ENCODE results near the gene AIG1. TPM values are rescaled to one million over a fixed set of nuclear protein-coding genes. Genes with fewer than 3 reads are reported as not detected.

The AIG1 gene
- total RNA-seq, 1 donor from 2014 or later, result 14.3 TPM

- no peak for TF ChIP-seq CTCF (IDR thresholded peaks at IDR 0.05; ENCODE audit: partially characterized antibody, unreplicated experiment)
- no peak for DNase-seq
Observed at GRCh38 chr6:143286251-143286795, 225.6 kb downstream of the AIG1 start.

GRCh38 chr6:143288923-143289322 is 228.2 kb downstream of the AIG1 start:
- H3K27me3 Mint-ChIP-seq (ENCODE audit: unreplicated experiment), result no peaks in the 10 kb centered on the region
- no peak for DNase-seq
- H3K4me1 Mint-ChIP-seq (ENCODE audit: low read depth, unreplicated experiment), result no peaks in the 10 kb centered on the region
- no peaks in the 10 kb centered on the region for H3K9me3 Mint-ChIP-seq (ENCODE audit: unreplicated experiment)
- no peak overlapping the region for H3K27ac Mint-ChIP-seq (ENCODE audit: unreplicated experiment)
- no peaks in the 10 kb centered on the region for H3K36me3 Mint-ChIP-seq (ENCODE audit: unreplicated experiment)
- H3K4me3 Mint-ChIP-seq (ENCODE audit: unreplicated experiment), result no peak overlapping the region
- TF ChIP-seq CTCF (IDR thresholded peaks at IDR 0.05; ENCODE audit: partially characterized antibody, unreplicated experiment), result no peak

More at GRCh38 chr6:143286251-143286795, 225.6 kb downstream of the AIG1 start:
- H3K4me1 Mint-ChIP-seq (ENCODE audit: low read depth, unreplicated experiment), result no peaks in the 10 kb centered on the region
- no peaks in the 10 kb centered on the region for H3K9me3 Mint-ChIP-seq (ENCODE audit: unreplicated experiment)
- H3K27me3 Mint-ChIP-seq (ENCODE audit: unreplicated experiment), result no peaks in the 10 kb centered on the region
- H3K27ac Mint-ChIP-seq (ENCODE audit: unreplicated experiment), result no peak overlapping the region
- no peak overlapping the region for H3K4me3 Mint-ChIP-seq (ENCODE audit: unreplicated experiment)
- H3K36me3 Mint-ChIP-seq (ENCODE audit: unreplicated experiment), result no peaks in the 10 kb centered on the region

- H3K9me3 Mint-ChIP-seq (ENCODE audit: unreplicated experiment), result no peaks in the 10 kb centered on the region
- no peaks in the 10 kb centered on the region for H3K27me3 Mint-ChIP-seq (ENCODE audit: unreplicated experiment)
- no peak for DNase-seq
- TF ChIP-seq CTCF (IDR thresholded peaks at IDR 0.05; ENCODE audit: partially characterized antibody, unreplicated experiment), result no peak
- no peak overlapping the region for H3K27ac Mint-ChIP-seq (ENCODE audit: unreplicated experiment)
- H3K36me3 Mint-ChIP-seq (ENCODE audit: unreplicated experiment), result no peaks in the 10 kb centered on the region
- H3K4me1 Mint-ChIP-seq (ENCODE audit: low read depth, unreplicated experiment), result no peaks in the 10 kb centered on the region
- H3K4me3 Mint-ChIP-seq (ENCODE audit: unreplicated experiment), result no peak overlapping the region
Observed at GRCh38 chr6:143290206-143290605, 229.5 kb downstream of the AIG1 start.

- Mint-ChIP-seq H3K4me1 (ENCODE audit: low read depth, unreplicated experiment) (no peaks in the 10 kb centered on the region), H3K27me3 (ENCODE audit: unreplicated experiment) (no peaks in the 10 kb centered on the region), H3K9me3 (ENCODE audit: unreplicated experiment) (no peaks in the 10 kb centered on the region), H3K27ac (ENCODE audit: unreplicated experiment) (no peak overlapping the region), H3K36me3 (ENCODE audit: unreplicated experiment) (no peaks in the 10 kb centered on the region), H3K4me3 (ENCODE audit: unreplicated experiment) (no peak overlapping the region)
- no peak for DNase-seq
- no peak for TF ChIP-seq CTCF (IDR thresholded peaks at IDR 0.05; ENCODE audit: partially characterized antibody, unreplicated experiment)
Observed at GRCh38 chr6:143293523-143293922, 232.8 kb downstream of the AIG1 start.

GRCh38 chr6:143294265-143294860 is 233.7 kb downstream of the AIG1 start:
- no peak for DNase-seq
- Mint-ChIP-seq H3K36me3 (ENCODE audit: unreplicated experiment) (no peaks in the 10 kb centered on the region), H3K4me1 (ENCODE audit: low read depth, unreplicated experiment) (no peaks in the 10 kb centered on the region), H3K27me3 (ENCODE audit: unreplicated experiment) (no peaks in the 10 kb centered on the region), H3K4me3 (ENCODE audit: unreplicated experiment) (no peak overlapping the region), H3K27ac (ENCODE audit: unreplicated experiment) (no peak overlapping the region), H3K9me3 (ENCODE audit: unreplicated experiment) (no peaks in the 10 kb centered on the region)
- TF ChIP-seq CTCF (IDR thresholded peaks at IDR 0.05; ENCODE audit: partially characterized antibody, unreplicated experiment), result no peak
